Ishikawa (cell line): Measurements from ENCODE around the gene CUL2.

Experiments used
- EGR1 ChIP-seq: IDR thresholded peaks from 2 replicates; pipeline ENCODE4 v1.6.1; 2012
- FOXM1 ChIP-seq: IDR thresholded peaks from 2 replicates; pipeline ENCODE4 v1.6.1; 2012; ENCODE audit warnings: low read depth, borderline replicate concordance
- MAX ChIP-seq: IDR thresholded peaks from 2 replicates; pipeline ENCODE4 v1.6.1; 2012
- RAD21 ChIP-seq: IDR thresholded peaks from 2 replicates; pipeline ENCODE4 v1.6.1; 2012; ENCODE audit warnings: low read depth
- REST ChIP-seq: IDR thresholded peaks from 2 replicates; pipeline ENCODE4 v1.6.1; 2012; ENCODE audit warnings: low read depth, mild to moderate bottlenecking
- YY1 ChIP-seq: IDR thresholded peaks from 2 replicates; pipeline ENCODE4 v1.6.1; 2012; ENCODE audit warnings: low read depth

- TF ChIP-seq YY1, result no peak
- no peak for TF ChIP-seq EGR1
- TF ChIP-seq REST, result no peak
- TF ChIP-seq RAD21, result no peak
- TF ChIP-seq MAX, result no peak
- no peak for TF ChIP-seq FOXM1
Observed at GRCh38 chr10:35103882-35104281, 13.7 kb upstream of the CUL2 start.
